Activated CD8-positive, alpha-beta memory T cell treated with anti-CD3 and anti-CD28 coated beads for 4 hours (primary cell): ENCODE measurements around the gene PYGM.

Source experiments
- DNase-seq, 2 donors: peaks; one replicate each; pipeline ENCODE4 v3.0.0-alpha.2; 2020; ENCODE audit warnings: low read depth in 2 of 2

The PYGM gene

DNA sequence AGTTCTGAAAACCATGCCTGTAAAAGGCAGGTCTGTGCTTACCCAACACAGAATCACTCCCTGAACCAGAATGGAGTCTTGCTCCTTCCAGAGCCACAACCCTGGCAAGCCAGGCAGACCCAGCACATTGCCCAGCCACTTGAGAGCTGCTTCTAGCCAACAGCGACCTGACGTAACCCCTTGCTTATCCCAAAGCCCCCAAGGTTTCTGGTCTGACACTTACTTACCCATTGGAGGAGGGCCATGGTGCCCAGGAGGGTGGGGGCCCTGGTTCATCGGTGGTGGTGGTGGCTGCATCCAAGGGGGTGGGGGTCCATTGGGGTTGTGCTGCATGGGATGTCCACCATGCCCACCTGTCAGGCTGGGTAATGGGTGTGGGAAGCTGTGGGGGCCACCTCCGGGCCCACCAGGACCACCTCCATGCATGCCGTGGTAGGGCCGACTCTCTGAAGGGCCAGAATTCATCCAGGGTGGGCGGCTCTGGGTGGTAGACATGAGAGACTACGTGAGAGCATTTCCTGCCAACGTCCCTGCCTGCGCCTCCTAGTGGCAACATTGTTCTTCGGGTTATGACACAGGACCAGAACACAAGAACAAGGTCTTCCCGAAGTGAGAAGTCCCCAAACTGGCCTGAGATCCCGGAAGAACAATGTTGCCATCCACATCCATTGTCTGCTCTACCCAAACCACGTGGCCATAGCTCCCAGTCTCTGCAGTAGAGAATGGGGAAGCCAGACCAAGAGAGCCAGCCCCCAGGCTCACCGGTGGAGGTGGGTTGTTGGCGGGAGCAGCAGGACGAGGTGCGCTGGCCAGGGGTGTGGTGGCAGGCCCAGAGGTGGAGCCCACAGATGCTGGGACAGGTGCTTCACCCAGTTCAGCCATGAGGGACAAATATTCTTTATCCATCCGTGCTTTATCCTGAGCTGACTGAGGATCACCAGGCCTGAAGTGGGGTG lies 7.8 kb upstream of the PYGM start:
- DNase-seq: peak; percentile 57 to 60

GRCh38 chr11:64766881-64767280 lies 7.1 kb upstream of the PYGM start:
- DNase-seq: no peak

DNA sequence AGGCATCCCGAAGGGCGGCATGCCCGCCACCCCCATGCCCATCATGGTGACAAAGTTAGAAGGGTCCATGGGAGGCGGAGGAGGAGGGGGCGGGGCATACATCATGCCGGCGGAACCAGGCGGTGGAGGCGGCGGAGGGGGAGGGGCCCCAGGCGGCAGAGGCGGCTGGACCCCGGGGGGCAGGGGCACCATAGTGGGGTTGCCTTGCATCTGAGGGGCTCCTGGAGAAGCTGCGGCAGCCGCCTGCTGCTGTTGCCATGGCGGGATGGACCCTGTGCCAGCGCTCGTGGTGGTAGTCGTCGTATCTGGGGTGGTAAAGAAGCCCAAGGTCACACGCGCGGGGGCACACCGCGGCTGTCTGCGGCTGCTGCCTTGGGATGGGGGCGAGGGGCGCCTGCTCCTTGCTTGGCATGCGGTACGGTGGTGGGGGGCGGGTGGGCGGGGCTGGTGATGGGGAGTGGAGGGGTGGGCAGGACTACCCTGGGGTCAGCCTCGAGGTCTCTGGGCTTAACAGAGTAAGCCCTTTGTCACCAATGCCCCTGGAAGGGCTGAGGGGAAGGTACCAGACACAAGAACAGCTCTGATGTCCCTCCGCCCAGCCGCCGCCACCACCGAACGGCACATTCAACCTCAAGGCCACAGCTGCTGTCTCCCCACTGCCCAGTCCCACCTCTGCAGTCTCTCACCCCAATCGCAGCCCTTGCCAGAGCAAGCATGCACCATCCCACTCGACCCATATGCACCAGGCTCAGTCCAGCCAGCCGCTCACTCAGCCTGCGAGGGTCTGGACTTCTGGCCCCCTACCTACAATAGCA lies 6.3 kb upstream of the PYGM start:
- DNase-seq: no peak

DNA sequence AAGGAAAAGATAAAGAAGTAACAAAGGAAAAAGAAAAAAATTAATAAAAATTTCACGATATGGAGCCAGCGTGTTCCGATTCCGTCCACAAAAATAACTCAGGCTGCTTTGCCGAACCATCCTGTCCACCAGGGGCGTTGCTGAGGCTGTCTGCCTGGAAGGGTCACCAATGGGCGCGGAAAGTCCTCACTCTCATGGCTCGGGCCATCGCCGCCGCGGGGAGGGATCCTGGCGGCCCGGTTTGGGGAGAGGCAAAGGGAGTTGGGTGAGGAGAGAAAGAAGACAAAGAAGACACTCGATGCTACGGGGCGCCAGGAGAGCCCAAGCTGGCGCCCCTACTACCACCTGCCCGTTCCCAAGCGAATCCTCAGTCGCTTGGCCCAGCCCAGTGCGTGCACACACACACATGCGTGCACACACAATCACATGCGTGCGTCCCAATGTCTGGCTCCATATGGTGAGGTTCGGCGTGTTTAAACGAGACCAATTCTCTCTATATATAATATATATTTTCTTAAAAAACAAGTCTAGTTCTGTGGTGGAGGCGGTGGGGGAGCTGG lies 5.6 kb upstream of the PYGM start:
- no peak for DNase-seq

GRCh38 chr11:64764753-64765152 lies 5.0 kb upstream of the PYGM start:
- DNase-seq: no peak

DNA sequence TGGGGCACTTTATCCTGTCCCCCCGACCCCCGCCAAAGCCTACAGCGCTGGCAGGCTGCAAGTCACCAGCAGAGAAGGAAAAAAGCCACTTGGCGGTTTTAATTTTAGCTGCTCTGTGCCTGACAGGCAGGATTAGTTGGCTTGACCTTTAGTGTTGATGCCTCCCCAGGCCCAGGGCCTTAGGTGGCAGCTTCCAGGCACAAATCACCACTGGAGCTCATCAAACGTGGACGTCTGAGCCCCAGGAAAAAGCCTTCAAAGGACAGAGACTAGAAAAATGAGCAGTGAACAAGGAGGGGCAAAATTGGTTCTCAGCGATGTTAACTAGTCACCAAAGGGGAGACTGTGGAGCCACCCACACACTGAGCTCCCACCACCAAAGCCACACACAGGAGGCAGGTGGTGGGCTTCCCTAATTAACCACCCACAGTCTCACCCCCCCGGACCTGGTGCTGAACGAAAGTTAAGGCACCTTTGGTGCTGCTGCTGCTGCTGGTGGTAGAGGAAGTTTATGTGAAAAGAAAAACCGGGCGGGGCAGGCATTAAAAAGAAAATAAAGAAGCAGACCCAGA lies 4.4 kb upstream of the PYGM start:
- peak; percentile 53 to 59 for DNase-seq

DNA sequence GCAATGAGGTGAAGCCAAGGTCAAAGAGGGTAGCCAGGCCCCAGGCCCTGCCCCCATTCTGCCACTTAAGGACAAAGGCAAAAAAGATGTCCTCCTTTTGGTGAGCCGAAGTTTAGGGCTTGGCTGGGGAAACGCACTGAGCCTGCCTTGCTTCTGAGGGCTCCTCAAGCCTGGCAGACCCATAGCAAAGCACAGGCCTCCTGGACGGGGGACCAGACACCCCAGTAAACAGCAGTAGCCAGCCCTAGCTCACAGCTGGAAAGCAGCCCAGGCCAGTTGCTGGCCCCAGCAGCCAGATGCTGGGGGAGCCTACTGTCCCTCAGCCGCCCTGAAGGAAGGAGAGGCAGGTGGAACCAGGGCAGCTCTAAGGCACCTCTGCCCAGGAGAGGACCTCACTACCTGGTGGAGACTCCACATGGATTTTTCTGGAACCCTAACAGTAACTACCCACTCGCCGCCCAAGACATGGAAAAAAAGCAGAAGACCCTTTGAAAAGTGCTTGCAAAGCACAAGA lies 3.8 kb upstream of the PYGM start:
- no peak for DNase-seq

DNA sequence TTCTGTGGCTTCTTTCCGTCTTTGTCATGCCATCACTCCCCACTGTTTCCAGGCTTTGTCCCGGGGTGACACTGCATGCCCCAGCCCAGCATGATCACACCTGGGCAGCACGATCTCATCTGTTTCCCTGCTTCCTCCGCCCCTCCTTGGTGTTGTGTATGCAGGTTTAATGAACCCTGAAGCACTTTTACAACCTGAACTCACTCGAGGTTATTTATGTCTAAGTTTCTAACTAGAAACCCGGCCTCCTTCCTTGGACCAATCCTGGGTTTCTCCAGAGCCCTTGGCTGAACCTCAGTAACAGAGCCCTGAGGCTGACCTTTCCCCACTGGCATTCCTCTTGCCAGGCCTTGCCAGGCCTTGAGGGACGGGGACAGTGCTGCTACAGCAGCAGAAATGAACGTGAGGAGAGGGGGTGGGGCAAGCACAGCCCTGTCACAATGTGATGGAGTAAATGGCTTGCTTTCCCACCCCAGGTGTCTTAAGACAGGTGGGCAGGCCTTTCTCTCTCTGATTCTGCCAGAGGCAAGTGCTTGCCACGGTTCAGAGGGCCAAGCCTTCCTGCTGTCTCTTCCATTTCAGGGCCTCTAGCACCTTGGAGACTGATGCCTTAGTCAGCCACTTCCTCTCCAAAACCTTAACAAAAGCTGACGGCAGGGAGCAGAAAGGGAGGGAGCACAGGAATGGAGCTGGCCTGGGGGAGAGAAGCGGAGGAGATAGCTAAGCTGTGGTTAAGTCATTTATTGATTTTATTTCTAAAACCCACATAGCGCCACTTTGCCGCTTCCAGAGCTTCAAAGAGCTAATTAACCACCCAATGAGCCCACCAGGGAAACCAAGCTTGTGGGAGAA lies 3.1 kb upstream of the PYGM start:
- no peak for DNase-seq

DNA sequence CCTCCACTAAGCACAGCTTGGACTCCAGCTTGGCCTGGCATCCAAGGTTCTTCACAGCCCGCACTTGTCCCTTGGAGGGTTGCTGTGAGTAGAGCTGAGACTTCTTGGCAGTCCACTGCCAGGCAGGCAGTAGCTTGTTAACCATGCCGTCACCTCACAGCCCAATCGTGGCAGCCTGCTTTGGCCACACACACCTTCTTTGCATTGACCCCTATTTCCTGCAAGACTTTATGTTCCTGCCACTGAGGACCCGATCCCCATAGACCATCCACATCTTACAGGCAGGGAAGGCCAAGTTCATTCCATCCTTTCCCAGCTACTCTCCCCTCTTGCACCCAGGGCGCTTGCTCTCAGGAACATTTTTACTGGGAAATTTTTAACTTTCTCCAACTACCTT lies 2.5 kb upstream of the PYGM start:
- no peak for DNase-seq

- DNase-seq: no peak
Measured at GRCh38 chr11:64760759-64761420, 1.1 kb upstream of the PYGM start.

DNA sequence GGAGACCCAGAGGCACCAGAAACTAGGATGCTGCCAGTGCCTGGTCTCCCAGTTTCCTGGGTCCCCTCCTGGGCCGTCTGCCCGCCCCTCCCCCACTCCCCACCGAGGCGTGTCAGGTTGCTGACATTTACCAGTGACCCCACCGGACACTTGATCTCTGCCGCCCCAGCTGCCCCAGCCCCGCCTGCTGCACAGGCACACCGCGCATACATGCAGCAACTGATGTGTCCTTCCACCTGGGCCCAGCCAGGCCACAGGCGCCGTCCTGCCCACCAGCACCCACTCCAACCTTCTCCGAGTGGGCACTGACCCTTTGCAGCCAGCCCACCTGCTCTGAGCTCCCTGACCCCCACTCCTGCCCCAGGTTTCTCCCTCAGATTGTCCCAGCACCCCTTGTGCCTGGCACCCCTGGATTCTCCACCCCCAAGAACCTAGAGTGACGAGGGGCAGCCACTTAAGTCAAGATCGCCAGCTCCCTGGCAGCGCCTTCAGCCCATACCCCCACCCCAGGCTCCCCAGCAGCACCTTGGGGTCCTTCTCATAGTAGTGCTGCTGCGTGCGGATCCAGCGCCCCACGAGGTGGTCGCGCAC lies 548 bp downstream of the PYGM start:
- DNase-seq: no peak

DNA sequence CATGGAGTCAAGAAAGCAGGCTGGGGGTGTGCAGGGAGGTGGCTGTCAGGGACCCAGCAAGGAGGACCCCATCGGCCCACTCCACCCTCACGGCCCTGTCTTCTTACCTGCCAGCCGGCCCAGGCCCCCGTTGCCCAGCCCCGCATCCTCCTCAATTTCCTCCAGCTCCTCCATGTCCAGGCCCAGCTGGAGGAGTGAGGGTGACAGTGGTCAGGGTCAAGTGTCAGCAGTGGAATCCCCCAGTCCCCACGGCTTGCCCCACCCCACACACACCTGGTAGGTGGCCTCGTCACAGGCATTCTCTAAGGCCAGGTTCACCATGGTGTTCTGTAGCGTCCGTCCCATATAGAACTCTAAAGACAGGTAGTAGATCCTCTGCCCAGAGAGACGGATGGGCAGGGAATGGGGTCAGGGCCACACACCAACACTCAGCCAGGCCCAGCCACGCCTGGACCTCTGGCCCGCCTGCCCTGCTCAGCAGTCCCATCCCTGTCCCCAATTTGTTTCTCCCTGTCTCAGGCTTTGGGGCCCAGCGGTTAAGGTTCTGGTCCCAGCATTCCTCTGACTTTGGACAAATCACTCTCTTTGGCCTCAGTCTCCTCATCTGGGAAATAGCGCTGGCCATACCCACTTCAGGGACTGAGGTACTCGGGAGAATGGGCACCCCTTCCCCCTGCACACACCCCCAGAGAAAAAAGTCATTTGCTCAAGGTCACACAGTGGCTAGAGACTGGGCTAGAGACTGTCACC lies 1.3 kb downstream of the PYGM start:
- DNase-seq: no peak

- no peak for DNase-seq
Measured at GRCh38 chr11:64757549-64758329, 2.0 kb downstream of the PYGM start.

- DNase-seq: no peak
Measured at GRCh38 chr11:64755681-64756361, 4.0 kb downstream of the PYGM start.

GRCh38 chr11:64754919-64755662 lies 4.7 kb downstream of the PYGM start:
- no peak for DNase-seq

DNA sequence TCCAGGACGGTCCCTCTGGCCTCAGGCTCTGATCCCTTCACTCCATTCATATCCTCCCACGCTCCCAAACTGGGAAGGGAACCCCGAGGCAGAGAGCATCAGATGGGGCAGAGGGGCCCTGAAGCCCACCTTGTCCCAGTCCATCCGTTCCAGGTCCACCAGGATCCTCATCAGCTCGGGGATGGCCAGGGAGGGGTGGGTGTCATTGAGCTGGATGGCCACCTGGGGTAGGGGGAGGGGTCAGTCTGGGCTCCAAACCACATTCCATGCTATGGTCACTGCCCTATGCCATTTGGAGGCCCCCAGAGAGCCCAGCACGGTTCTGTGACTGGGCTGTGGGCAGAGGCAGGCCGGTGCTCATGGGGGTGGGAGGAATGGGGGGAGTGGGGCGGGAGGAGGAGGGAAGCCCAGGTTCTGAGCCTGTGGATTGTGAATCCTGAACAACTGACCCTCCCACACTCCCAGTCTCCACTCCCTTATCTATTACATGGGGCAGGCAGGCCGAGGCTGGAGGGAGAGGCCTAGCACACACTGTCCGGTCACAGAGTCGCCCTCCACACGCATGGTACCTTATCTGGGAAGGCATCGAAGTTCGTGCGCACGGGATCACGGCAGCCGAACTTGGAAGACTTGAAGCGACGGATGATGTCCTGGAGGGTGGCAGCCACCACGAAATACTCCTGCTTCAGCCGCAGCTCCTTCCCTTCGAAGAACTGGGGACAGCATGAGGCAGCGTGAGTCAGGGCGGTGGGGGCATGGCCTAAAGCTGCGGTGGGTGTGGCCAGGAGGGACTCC lies 5.5 kb downstream of the PYGM start:
- no peak for DNase-seq
